OCI-LY1 (cell line): Measurements from ENCODE around the gene CMBL.
"Not testable (repeated sequence)": the region's sequence is repeated elsewhere in the genome, so short reads cannot be mapped to it uniquely, and the experiment has no call there.

Experiments used
- H2AFZ ChIP-seq: fragments of 200-600 bp; sonication (generic), shearing (Covaris generic); 2 replicates; pipeline ENCODE4 v1.6.0; 2014; ENCODE audit warnings: antibody characterized with exemption, mild to moderate bottlenecking, low read length
- H3F3A ChIP-seq: fragments of 200-600 bp; sonication (generic), shearing (Covaris generic); 2 replicates; pipeline ENCODE4 v1.6.0; 2014; ENCODE audit warnings: mild to moderate bottlenecking, antibody characterized with exemption, low read length, moderate library complexity; ENCODE audit not compliant: insufficient read depth
- H3K27ac ChIP-seq: fragments of 200-600 bp; sonication (generic); 2 replicates; pipeline ENCODE4 v1.5.1; 2014; ENCODE audit warnings: low read length, mixed run types, mild to moderate bottlenecking, low read depth; ENCODE audit not compliant: poor library complexity, severe bottlenecking
- H3K27me3 ChIP-seq: fragments of 200-600 bp; sonication (generic); 2 replicates; pipeline ENCODE4 v1.6.0; 2014; ENCODE audit warnings: antibody characterized with exemption, mild to moderate bottlenecking, low read length, moderate library complexity; ENCODE audit not compliant: insufficient read depth
- H3K36me3 ChIP-seq: fragments of 200-600 bp; sonication (generic); 2 replicates; pipeline ENCODE4 v1.6.1; 2014; ENCODE audit warnings: mild to moderate bottlenecking, antibody characterized with exemption, low read length, moderate library complexity, mixed read lengths; ENCODE audit not compliant: insufficient read depth
- H3K4me1 ChIP-seq: fragments of 200-600 bp; sonication (generic); 2 replicates; pipeline ENCODE4 v1.5.1; 2014; ENCODE audit warnings: mild to moderate bottlenecking, low read length, moderate library complexity; ENCODE audit not compliant: insufficient read depth, severe bottlenecking
- H3K4me2 ChIP-seq: fragments of 200-600 bp; sonication (generic), shearing (Covaris generic); 2 replicates; pipeline ENCODE4 v1.6.1; 2014; ENCODE audit warnings: low read length
- H3K4me3 ChIP-seq: fragments of 200-600 bp; sonication (generic); 2 replicates; pipeline ENCODE4 v1.5.1; 2014; ENCODE audit warnings: low read length, low read depth, mild to moderate bottlenecking, mixed read lengths; ENCODE audit not compliant: poor library complexity, severe bottlenecking
- H3K79me2 ChIP-seq: fragments of 200-600 bp; shearing (Covaris generic); 2 replicates; pipeline ENCODE4 v1.6.1; 2016; ENCODE audit warnings: mixed run types, low read length, mixed read lengths; ENCODE audit not compliant: insufficient read depth
- H3K9ac ChIP-seq: fragments of 200-600 bp; sonication (generic), shearing (Covaris generic); 2 replicates; pipeline ENCODE4 v1.6.1; 2014; ENCODE audit warnings: mild to moderate bottlenecking, low read length, mixed read lengths
- H3K9me2 ChIP-seq: fragments of 200-600 bp; sonication (generic), shearing (Covaris generic); 2 replicates; pipeline ENCODE4 v1.6.1; 2014; ENCODE audit warnings: low read depth, mild to moderate bottlenecking, low read length, mixed read lengths
- H3K9me3 ChIP-seq: fragments of 200-600 bp; shearing (Covaris generic); 2 replicates; pipeline ENCODE4 v1.6.1; 2014; ENCODE audit warnings: low read length, mixed read lengths
- H4K20me1 ChIP-seq: fragments of 200-600 bp; sonication (generic), shearing (Covaris generic); 2 replicates; pipeline ENCODE4 v1.6.0; 2016; ENCODE audit warnings: mild to moderate bottlenecking, low read length; ENCODE audit not compliant: insufficient read depth
- EZH2 ChIP-seq: fragments of 200-600 bp; sonication (generic), shearing (Covaris generic); IDR thresholded peaks from 2 replicates; pipeline ENCODE4 v1.8.0; 2017; ENCODE audit warnings: borderline replicate concordance, mixed run types, mild to moderate bottlenecking, antibody characterized with exemption, low read length, moderate library complexity, mixed read lengths
- TF ChIP-seq, protein P1 (sequence below): fragments of 200-600 bp; sonication (generic), shearing (Covaris generic); IDR thresholded peaks from 2 replicates; pipeline ENCODE4 v1.5.1; 2017; ENCODE audit warnings: mild to moderate bottlenecking, antibody characterized with exemption, low read length, moderate library complexity, mixed read lengths

CMBL gene

DNA sequence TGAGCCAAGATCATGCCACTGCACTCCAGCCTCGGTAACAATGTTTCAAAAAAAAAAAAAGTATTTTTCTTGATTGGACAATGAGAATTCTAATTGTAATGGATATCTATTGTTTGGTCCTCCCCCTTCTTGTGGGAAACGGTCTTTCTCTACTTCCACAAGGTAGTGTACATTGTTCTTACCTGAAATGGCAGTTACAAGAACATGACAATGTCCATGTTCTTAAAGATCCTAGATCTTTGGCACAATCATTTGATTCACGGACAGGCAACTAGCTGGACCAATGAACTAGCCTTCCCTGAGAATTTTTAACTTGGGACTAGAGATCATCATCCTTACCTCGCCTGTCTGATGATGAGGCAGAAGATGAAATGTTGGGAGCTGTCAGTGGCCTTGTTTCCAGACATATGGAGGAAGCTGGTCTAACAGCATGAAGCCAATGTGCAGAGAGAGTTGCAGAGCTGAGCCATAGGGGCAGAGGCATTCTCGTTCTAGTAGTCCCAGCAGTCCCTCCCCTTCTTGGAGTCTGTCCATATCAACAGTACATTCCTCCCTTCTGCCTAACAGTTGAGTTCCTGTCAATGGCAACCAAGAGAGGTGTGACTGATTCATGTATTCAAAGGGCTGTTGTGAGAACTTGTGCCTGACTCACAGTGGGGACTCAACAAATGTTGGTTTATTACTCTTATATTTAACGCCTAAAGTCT, 43.6 kb upstream of the CMBL start:
- Histone ChIP-seq H2AFZ (no peak overlapping the region), H3K79me2 (peaks cover 22% of the 10 kb centered on the region), H3F3A (no peaks in the 10 kb centered on the region), H3K9me3 (no peaks in the 10 kb centered on the region), H3K4me1 (peaks cover 24% of the 10 kb centered on the region), H3K27ac (no peak overlapping the region), H3K4me3 (no peak overlapping the region), H3K4me2 (no peak overlapping the region), H3K36me3 (no peaks in the 10 kb centered on the region), H3K9me2 (no peaks in the 10 kb centered on the region), H3K27me3 (no peaks in the 10 kb centered on the region), H4K20me1 (peaks cover 3% of the 10 kb centered on the region; the same call in 1 of the 2 replicates), H3K9ac (no peak overlapping the region)
- TF ChIP-seq, protein P1, sequence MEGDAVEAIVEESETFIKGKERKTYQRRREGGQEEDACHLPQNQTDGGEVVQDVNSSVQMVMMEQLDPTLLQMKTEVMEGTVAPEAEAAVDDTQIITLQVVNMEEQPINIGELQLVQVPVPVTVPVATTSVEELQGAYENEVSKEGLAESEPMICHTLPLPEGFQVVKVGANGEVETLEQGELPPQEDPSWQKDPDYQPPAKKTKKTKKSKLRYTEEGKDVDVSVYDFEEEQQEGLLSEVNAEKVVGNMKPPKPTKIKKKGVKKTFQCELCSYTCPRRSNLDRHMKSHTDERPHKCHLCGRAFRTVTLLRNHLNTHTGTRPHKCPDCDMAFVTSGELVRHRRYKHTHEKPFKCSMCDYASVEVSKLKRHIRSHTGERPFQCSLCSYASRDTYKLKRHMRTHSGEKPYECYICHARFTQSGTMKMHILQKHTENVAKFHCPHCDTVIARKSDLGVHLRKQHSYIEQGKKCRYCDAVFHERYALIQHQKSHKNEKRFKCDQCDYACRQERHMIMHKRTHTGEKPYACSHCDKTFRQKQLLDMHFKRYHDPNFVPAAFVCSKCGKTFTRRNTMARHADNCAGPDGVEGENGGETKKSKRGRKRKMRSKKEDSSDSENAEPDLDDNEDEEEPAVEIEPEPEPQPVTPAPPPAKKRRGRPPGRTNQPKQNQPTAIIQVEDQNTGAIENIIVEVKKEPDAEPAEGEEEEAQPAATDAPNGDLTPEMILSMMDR, result no peak
- TF ChIP-seq EZH2, result no peak

DNA sequence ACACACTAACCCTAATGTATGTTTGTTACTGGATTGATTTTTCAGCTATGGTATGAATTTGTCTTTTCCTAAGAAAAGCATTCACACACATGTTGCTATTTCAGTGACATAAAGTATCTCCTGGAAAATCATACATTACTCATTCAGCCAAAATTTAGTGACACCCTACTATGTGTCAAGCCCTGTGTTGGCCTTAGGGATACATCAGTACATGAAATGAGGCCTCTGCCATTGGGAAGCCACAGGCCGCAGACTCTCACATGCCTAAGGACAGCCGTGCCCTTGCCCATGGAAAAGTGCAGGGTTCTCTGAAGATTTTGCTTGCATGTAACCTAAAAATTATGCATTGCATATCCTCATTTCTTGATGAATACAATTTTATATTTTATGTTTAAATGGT, 40.6 kb upstream of the CMBL start:
- H3K4me1 ChIP-seq, result peaks cover 13% of the 10 kb centered on the region
- H3K79me2 ChIP-seq, result no peaks in the 10 kb centered on the region
- no peak overlapping the region for H3K9ac ChIP-seq
- no peaks in the 10 kb centered on the region for H3K27me3 ChIP-seq
- H3F3A ChIP-seq, result no peaks in the 10 kb centered on the region
- H3K27ac ChIP-seq, result no peak overlapping the region
- no peak overlapping the region for H2AFZ ChIP-seq
- no peak overlapping the region for H3K4me3 ChIP-seq
- H3K9me2 ChIP-seq, result no peaks in the 10 kb centered on the region
- H3K9me3 ChIP-seq, result no peaks in the 10 kb centered on the region
- TF ChIP-seq, protein P1, result no peak
- TF ChIP-seq EZH2, result no peak
- no peaks in the 10 kb centered on the region for H3K36me3 ChIP-seq
- no peaks in the 10 kb centered on the region for H4K20me1 ChIP-seq
- H3K4me2 ChIP-seq, result no peak overlapping the region

DNA sequence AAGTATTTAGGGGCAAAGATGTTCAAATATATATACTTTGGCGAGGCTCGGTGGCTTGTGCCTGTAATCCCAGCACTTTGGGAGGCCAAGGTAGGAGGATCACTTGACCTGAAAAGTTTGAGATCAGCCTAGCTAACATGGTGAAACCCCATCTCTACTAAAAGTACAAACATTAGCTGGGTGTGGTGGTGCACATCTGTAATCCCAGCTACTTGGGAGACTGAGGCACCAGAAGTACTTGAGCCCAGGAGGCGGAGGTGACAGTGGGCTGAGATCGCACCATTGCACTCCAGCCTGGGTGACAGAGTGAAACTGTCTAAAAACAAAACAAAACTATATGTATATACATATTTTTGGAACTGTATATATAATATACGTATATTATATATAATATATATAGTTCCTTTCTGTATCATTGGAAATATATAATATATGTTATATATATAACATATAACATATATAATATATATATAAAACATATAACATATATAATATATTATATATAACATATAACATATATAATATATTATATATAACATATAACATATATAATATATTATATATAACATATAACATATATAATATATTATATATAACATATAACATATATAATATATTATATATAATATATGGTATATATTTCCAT, 36.9 kb upstream of the CMBL start:
- not testable (repeated sequence) for H3K4me1 ChIP-seq, H2AFZ ChIP-seq, H3K4me2 ChIP-seq, H3F3A ChIP-seq, H3K9ac ChIP-seq, H3K27me3 ChIP-seq, H3K27ac ChIP-seq, H3K9me3 ChIP-seq, H3K9me2 ChIP-seq, H3K36me3 ChIP-seq, H3K79me2 ChIP-seq, H3K4me3 ChIP-seq, H4K20me1 ChIP-seq

DNA sequence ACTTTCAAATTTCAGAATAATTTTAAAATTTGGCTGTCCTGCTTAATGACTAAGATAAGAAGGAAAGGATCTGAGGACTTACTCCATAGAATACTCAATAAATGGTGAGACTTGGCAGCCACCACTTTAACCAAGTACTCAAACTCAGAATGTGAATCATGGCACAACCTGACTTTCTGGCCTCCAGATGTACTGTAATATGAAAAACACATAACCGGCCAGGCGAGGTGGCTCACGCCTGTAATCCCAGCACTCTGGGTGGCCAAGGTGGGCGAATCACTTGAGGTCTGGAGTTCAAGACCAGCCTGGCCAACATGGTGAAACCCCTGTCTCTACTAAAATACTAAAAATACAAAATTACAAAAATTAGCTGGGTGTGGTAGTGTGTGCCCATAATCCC, 35.8 kb upstream of the CMBL start:
- H3K4me2 ChIP-seq, result no peak overlapping the region
- no peaks in the 10 kb centered on the region for H3K9me2 ChIP-seq
- H3K27me3 ChIP-seq, result no peaks in the 10 kb centered on the region
- H3K4me3 ChIP-seq, result no peak overlapping the region
- no peaks in the 10 kb centered on the region for H3K9me3 ChIP-seq
- no peaks in the 10 kb centered on the region for H3K79me2 ChIP-seq
- no peak overlapping the region for H2AFZ ChIP-seq
- H3K4me1 ChIP-seq, result no peaks in the 10 kb centered on the region
- no peaks in the 10 kb centered on the region for H4K20me1 ChIP-seq
- H3K9ac ChIP-seq, result no peak overlapping the region
- H3K36me3 ChIP-seq, result no peaks in the 10 kb centered on the region
- no peak overlapping the region for H3K27ac ChIP-seq
- H3F3A ChIP-seq, result no peaks in the 10 kb centered on the region
- TF ChIP-seq, protein P1, result no peak
- TF ChIP-seq EZH2, result no peak
